ENCODE data around the gene ME2.
"Not testable (repeated sequence)": the region's sequence is repeated elsewhere in the genome, so short reads cannot be mapped to it uniquely, and the experiment has no call there.

The ME2 gene

DNA sequence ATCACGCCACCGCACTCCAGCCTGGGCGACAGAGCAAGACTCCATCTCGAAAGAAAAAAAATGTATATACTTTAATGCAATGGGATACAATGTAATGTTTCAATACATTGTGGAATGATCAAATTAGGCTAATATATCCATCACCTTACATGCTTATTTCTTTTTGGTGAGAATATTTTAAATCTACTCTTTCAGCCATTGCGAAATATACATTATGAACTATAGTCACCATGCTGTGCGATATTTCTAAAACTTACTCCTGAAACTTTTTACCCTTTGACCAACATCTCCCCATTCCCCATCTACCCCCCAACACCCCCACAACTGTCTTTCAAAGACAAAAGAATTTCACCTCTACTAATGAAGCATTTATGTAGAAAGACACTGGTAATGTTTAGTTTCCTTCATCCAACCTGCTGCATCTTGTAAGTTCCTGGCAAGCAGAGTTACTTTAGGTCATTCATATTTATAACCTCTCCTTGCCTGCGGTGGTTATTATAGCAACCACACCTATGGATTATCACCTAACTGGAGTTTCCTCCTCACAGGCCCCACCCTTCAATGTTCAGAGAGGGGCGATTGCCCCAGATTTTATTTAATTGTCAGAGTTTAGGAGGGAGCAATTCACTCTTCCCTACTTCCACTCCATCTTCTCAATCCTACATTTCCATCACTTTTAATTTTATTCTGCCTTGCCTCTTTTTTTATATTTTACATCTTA, 1.2 kb upstream of the ME2 start:
- ChIA-PET CTCF (no interaction called here), POLR2A (interaction anchor here (1.2 to 1.5 kb wide), 5 partner anchors 8 to 152 kb away, joined by 3 to 16 read pairs (median 7); partner anchors contain the start of gene SMAD4)
- DNase-seq (ENCODE audit: extremely low spot score): no peak
- TF ChIP-seq SUZ12 (IDR thresholded peaks at IDR 0.05): no peak
- no peak for TF ChIP-seq NFRKB (IDR thresholded peaks at IDR 0.05)
- no peak for TF ChIP-seq LEF1 (IDR thresholded peaks at IDR 0.05; ENCODE audit: borderline replicate concordance)
- TF ChIP-seq TARDBP (IDR thresholded peaks at IDR 0.05): no peak
- TF ChIP-seq ZNF384 (IDR thresholded peaks at IDR 0.05): no peak
- no peak for TF ChIP-seq SP1 (IDR thresholded peaks at IDR 0.05)
- no peak for TF ChIP-seq BHLHE40 (IDR thresholded peaks at IDR 0.05; ENCODE audit: borderline replicate concordance)
- no peak for TF ChIP-seq FOXA1 (IDR thresholded peaks at IDR 0.05)
- TF ChIP-seq HDGF (IDR thresholded peaks at IDR 0.05; ENCODE audit: borderline replicate concordance): no peak
- no peak for TF ChIP-seq FOXK2 (IDR thresholded peaks at IDR 0.05)
- TF ChIP-seq, protein P1, sequence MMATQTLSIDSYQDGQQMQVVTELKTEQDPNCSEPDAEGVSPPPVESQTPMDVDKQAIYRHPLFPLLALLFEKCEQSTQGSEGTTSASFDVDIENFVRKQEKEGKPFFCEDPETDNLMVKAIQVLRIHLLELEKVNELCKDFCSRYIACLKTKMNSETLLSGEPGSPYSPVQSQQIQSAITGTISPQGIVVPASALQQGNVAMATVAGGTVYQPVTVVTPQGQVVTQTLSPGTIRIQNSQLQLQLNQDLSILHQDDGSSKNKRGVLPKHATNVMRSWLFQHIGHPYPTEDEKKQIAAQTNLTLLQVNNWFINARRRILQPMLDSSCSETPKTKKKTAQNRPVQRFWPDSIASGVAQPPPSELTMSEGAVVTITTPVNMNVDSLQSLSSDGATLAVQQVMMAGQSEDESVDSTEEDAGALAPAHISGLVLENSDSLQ (IDR thresholded peaks at IDR 0.05): no peak
- no peak for TF ChIP-seq L3MBTL2 (conservative IDR thresholded peaks at IDR 0.05)
- no peak for TF ChIP-seq ELF4 (IDR thresholded peaks at IDR 0.05)
- TF ChIP-seq CTBP1 (IDR thresholded peaks at IDR 0.05; ENCODE audit: borderline replicate concordance): no peak
- no peak for TF ChIP-seq FOXM1 (IDR thresholded peaks at IDR 0.05; ENCODE audit: borderline replicate concordance)
- TF ChIP-seq ARNT (IDR thresholded peaks at IDR 0.05): no peak

- ChIA-PET POLR2A (interaction anchor here (0.7 to 1.5 kb wide), 12 partner anchors 8 to 151 kb away, joined by 3 to 16 read pairs (median 4); partner anchors contain the start of genes ELAC1 and SMAD4), CTCF (no interaction called here)
- peak; percentile 21 for DNase-seq (ENCODE audit: extremely low spot score)
- peak; percentile 39; the same call in 1 of the 2 replicates for TF ChIP-seq L3MBTL2 (conservative IDR thresholded peaks at IDR 0.05)
- TF ChIP-seq, protein P1 (IDR thresholded peaks at IDR 0.05): no peak
- TF ChIP-seq ARNT (IDR thresholded peaks at IDR 0.05): 0 out of 2 replicates have a peak, but pooled peaks have one; percentile 16
- TF ChIP-seq BHLHE40 (IDR thresholded peaks at IDR 0.05; ENCODE audit: borderline replicate concordance): no peak
- TF ChIP-seq ZNF384 (IDR thresholded peaks at IDR 0.05): no peak
- TF ChIP-seq FOXA1 (IDR thresholded peaks at IDR 0.05): no peak
- no peak for TF ChIP-seq SP1 (IDR thresholded peaks at IDR 0.05)
- no peak for TF ChIP-seq HDGF (IDR thresholded peaks at IDR 0.05; ENCODE audit: borderline replicate concordance)
- TF ChIP-seq LEF1 (IDR thresholded peaks at IDR 0.05; ENCODE audit: borderline replicate concordance): 0 out of 2 replicates have a peak, but pooled peaks have one; percentile 25
- TF ChIP-seq FOXM1 (IDR thresholded peaks at IDR 0.05; ENCODE audit: borderline replicate concordance): no peak
These were observed 592 bp downstream of the ME2 start for GRCh38 chr18:50879302-50880118.

DNA sequence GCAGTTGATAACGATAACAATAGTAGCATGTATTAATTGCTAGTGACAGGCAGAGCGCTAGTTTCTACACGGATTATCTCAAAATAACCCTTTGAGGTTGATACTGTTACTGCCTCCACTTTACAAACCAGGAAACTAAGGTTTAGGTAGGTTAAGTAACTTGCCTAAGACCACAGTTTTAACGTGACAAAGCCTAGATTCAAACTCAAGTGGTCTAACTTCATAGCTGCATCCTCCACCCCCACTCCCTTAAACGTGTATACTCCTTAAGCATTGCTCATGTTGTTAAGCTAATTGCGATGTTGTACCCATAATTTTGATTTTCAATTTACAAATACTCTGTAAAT, 1.2 kb downstream of the ME2 start:
- TF ChIP-seq CTBP1 (IDR thresholded peaks at IDR 0.05; ENCODE audit: borderline replicate concordance) (no peak), NFRKB (IDR thresholded peaks at IDR 0.05) (no peak), FOXA1 (IDR thresholded peaks at IDR 0.05) (no peak), SP1 (IDR thresholded peaks at IDR 0.05) (no peak), HDGF (IDR thresholded peaks at IDR 0.05; ENCODE audit: borderline replicate concordance) (no peak), FOXK2 (IDR thresholded peaks at IDR 0.05) (no peak), BHLHE40 (IDR thresholded peaks at IDR 0.05; ENCODE audit: borderline replicate concordance) (no peak), ARNT (IDR thresholded peaks at IDR 0.05) (no peak), LEF1 (IDR thresholded peaks at IDR 0.05; ENCODE audit: borderline replicate concordance) (no peak), ELF4 (IDR thresholded peaks at IDR 0.05) (no peak), FOXM1 (IDR thresholded peaks at IDR 0.05; ENCODE audit: borderline replicate concordance) (no peak), SUZ12 (IDR thresholded peaks at IDR 0.05) (no peak), L3MBTL2 (conservative IDR thresholded peaks at IDR 0.05) (no peak), TARDBP (IDR thresholded peaks at IDR 0.05) (no peak), ZNF384 (IDR thresholded peaks at IDR 0.05) (no peak)
- TF ChIP-seq, protein P1 (IDR thresholded peaks at IDR 0.05): no peak
- no peak for DNase-seq (ENCODE audit: extremely low spot score)
- POLR2A ChIA-PET: no interaction called here
- CTCF ChIA-PET: interaction anchor here (0.6 kb wide), 1 partner anchor 88 kb away, joined by 3 read pairs; no protein-coding TSS in a partner anchor

- CTCF ChIA-PET; POLR2A ChIA-PET; DNase-seq (ENCODE audit: extremely low spot score): not testable (repeated sequence)
These were observed 2.0 kb downstream of the ME2 start for GRCh38 chr18:50880944-50881343.

- TF ChIP-seq BHLHE40 (IDR thresholded peaks at IDR 0.05; ENCODE audit: borderline replicate concordance) (no peak), ELF4 (IDR thresholded peaks at IDR 0.05) (no peak), FOXK2 (IDR thresholded peaks at IDR 0.05) (no peak), ZNF384 (IDR thresholded peaks at IDR 0.05) (no peak)
- TF ChIP-seq, protein P1 (IDR thresholded peaks at IDR 0.05): no peak
- DNase-seq (ENCODE audit: extremely low spot score): no peak
- ChIA-PET POLR2A (interaction anchor here (0.9 kb wide), 1 partner anchor 8 kb away, joined by 3 read pairs; the partner anchor contains the start of gene ME2), CTCF (no interaction called here)
These were observed 8.0 kb downstream of the ME2 start for GRCh38 chr18:50886929-50887328.

Measured in HEK293T (cell line).